ENCODE measurements around the gene HIPK3.
"Not testable (repeated sequence)": the region's sequence is repeated elsewhere in the genome, so short reads cannot be mapped to it uniquely, and the experiment has no call there.

HIPK3 gene

GRCh38 chr11:33303541-33303940 lies 46.4 kb downstream of the HIPK3 start:
- ATAC-seq (ENCODE audit: low read depth) (no peak), DNase-seq (ENCODE audit: low spot score in 2 of 2) (no peak)
- Mint-ChIP-seq H3K4me1 (peaks cover 17% of the 10 kb centered on the region), H3K27me3 (no peaks in the 10 kb centered on the region), H3K9me3 (no peaks in the 10 kb centered on the region), H3K4me3 (no peak overlapping the region), H3K36me3 (peaks cover 14% of the 10 kb centered on the region), H3K27ac (peak overlapping the region; percentile 1)

DNA sequence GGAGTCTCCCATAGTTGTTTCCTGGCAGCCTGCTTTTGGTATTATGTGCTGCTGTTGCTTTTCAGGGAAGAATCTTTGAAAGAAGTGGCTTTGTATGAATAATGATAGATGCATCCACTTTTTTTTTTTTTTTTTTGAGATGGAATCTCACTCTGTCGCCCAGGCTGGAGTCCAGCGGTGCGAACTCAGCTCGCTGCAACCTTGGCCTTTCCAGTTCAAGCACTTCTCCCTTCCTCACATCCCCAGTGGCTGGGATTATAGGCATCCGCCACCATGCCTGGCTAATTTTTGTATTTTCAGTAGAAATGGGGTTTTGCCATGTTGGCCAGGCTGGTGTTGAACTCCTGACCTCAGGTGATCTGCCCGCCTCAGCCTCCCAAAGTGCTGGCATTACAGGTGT lies 49.6 kb downstream of the HIPK3 start:
- not testable (repeated sequence) for H3K4me3 Mint-ChIP-seq; H3K27ac Mint-ChIP-seq; ATAC-seq (ENCODE audit: low read depth); DNase-seq (ENCODE audit: low spot score in 2 of 2); H3K9me3 Mint-ChIP-seq; H3K27me3 Mint-ChIP-seq
- H3K36me3 Mint-ChIP-seq = peaks cover 10% of the 10 kb centered on the region
- H3K4me1 Mint-ChIP-seq = peaks cover 24% of the 10 kb centered on the region

DNA sequence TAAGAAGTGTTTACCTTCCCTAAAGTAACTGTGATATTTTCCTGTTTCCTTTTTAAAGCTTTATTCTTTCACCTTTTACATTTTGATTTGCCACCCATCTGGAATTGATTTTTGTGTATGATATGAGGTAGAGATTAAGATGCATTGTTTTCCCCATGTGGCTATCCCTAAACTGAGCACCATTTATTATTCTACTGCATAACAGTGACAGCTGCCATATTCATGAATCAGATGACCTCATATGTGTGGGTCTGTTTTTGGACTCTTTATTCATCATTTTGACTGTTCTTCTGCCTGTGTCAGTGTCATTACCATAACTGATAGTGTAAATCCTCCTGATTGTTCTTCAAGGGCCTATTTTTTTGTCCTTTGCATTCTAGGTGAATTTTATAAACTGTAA lies 50.8 kb downstream of the HIPK3 start:
- Mint-ChIP-seq H3K36me3 (peaks cover 10% of the 10 kb centered on the region), H3K9me3 (no peaks in the 10 kb centered on the region), H3K4me3 (no peak overlapping the region), H3K27me3 (no peaks in the 10 kb centered on the region), H3K4me1 (peaks cover 22% of the 10 kb centered on the region), H3K27ac (peak overlapping the region; percentile 49)
- DNase-seq (ENCODE audit: low spot score in 2 of 2) (no peak), ATAC-seq (ENCODE audit: low read depth) (no peak)

DNA sequence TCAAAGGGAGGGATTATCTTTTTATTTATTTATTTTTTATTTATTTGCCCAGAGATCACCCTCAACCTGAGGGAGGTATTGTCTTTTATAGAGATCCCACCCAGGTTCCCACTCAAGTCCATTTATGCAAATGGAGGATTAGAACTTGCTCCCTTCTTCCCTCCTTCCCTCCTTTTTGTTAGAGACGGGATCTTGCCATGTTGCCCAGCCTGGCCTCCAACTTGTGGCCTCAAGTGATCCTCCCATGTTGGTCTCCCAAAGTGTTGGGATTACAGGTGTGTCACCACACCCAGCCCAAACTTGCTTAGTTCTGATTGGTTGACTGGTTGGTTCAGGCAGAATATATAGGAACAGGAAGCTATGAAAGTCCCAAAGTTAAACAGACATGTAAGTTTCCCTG lies 51.9 kb downstream of the HIPK3 start:
- no peak overlapping the region for H3K27ac Mint-ChIP-seq
- no peak overlapping the region for H3K4me3 Mint-ChIP-seq
- no peak for DNase-seq (ENCODE audit: low spot score in 2 of 2)

DNA sequence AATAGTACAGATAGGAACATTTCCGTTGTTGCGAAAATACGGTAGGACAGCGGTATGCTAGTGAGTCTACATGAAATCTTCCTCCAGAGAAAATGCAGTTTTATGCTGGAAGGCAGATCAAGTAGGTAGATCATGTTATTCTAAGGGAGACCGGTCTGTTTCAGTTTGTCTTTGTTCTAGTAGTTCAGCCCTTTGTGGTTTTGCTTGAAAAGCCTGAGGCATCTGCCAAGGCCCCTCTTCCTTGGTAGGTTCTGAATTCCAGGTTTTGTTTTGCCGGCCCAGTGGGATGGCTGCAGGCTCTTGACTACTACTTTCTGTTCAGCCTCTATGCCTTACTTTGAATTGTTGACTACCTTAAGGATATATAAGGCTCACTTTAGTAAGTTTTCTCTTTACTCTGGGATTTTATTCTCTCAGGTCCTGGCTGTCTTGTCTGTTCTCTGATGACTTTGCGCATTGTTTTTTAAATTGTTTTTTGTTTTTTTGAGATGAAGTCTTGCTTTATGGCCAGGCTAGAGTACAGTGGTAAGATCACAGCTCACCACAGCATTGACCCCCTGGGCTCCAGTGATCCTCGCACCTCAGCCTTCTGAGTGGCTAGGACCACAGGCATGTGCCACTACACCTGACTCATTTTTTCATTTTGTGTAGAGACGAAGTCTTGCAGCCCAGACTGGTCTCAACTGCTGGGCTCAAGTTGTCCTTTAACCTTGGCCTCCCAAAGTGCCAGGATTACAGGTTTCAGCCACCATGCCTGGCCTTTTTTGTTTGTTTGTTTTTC lies 53.7 kb downstream of the HIPK3 start:
- DNase-seq (ENCODE audit: low spot score in 2 of 2) (no peak), ATAC-seq (ENCODE audit: low read depth) (no peak)
- Mint-ChIP-seq H3K4me1 (peaks cover 22% of the 10 kb centered on the region), H3K27ac (no peak overlapping the region), H3K27me3 (no peaks in the 10 kb centered on the region), H3K36me3 (peaks cover 10% of the 10 kb centered on the region), H3K9me3 (no peaks in the 10 kb centered on the region), H3K4me3 (no peak overlapping the region)

More for the DNA sequence above, 51.9 kb downstream of the HIPK3 start:
- Mint-ChIP-seq H3K4me1 (peaks cover 19% of the 10 kb centered on the region), H3K9me3 (no peaks in the 10 kb centered on the region), H3K27me3 (no peaks in the 10 kb centered on the region), H3K36me3 (peaks cover 9% of the 10 kb centered on the region)
- ATAC-seq (ENCODE audit: low read depth) = no peak

DNA sequence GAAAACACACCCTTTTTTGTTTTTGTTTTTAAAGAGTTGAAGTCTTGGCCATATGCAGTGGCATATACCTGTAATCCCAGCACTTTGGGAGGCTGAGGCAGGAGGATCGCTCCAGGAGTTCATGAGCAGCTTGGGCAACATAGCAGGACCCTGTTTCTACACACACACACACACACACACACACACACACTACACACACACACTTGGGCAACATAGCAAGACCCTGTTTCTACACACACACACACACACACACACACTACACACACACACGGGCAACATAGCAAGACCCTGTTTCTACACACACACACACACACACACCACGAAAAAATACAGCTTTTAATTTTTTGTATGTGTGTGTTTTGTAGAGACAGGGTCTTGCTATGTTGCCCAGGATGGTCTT lies 54.5 kb downstream of the HIPK3 start:
- H3K27ac Mint-ChIP-seq = no peak overlapping the region
- H3K9me3 Mint-ChIP-seq = no peaks in the 10 kb centered on the region
- DNase-seq (ENCODE audit: low spot score in 2 of 2) (no peak), ATAC-seq (ENCODE audit: low read depth) (no peak)
- H3K4me1 Mint-ChIP-seq = peaks cover 22% of the 10 kb centered on the region
- peaks cover 10% of the 10 kb centered on the region for H3K36me3 Mint-ChIP-seq
- H3K4me3 Mint-ChIP-seq = no peak overlapping the region
- H3K27me3 Mint-ChIP-seq = no peaks in the 10 kb centered on the region

DNA sequence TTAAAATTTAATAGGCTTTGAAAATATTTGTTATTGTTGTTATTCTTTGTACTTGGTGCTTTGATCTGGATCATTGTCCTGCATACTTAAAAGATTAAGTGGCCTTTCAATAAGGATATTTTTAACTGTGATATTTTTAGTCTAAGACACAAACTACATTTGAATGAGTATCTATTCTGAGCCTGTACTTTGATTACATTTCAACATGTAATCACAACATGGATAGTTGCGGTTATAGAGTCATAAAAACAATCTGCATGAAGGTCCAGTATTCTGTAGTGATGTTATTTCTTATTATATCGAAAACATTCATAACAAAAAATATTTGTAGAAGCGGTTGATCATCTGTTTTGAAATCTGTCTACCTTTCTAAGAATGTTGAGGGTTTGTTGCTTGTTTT lies 58.6 kb downstream of the HIPK3 start:
- Mint-ChIP-seq H3K27ac (no peak overlapping the region), H3K36me3 (peaks cover 4% of the 10 kb centered on the region), H3K4me3 (no peak overlapping the region), H3K27me3 (no peaks in the 10 kb centered on the region), H3K9me3 (no peaks in the 10 kb centered on the region), H3K4me1 (peaks cover 9% of the 10 kb centered on the region)
- ATAC-seq (ENCODE audit: low read depth) = no peak
- no peak for DNase-seq (ENCODE audit: low spot score in 2 of 2)

DNA sequence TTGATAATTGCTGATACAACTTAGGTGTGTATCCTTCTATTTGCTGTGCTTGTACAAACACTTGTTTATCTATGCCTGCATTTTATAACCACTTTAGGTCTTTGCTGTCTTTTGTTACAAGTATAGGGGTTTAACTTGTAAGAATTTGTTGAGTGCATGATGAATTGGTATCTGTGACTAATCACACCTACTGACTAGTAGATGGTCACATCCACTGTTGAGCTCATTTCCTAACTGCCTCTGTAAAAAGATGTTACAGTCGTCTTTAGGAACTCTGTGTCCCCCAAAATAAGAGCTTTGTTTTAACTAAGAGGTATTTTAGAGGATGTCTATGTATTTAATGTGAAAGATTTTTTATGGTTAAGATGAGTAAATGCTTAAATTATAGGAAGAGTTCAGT lies 60.5 kb downstream of the HIPK3 start:
- no peak overlapping the region for H3K27ac Mint-ChIP-seq
- ATAC-seq (ENCODE audit: low read depth) = no peak

DNA sequence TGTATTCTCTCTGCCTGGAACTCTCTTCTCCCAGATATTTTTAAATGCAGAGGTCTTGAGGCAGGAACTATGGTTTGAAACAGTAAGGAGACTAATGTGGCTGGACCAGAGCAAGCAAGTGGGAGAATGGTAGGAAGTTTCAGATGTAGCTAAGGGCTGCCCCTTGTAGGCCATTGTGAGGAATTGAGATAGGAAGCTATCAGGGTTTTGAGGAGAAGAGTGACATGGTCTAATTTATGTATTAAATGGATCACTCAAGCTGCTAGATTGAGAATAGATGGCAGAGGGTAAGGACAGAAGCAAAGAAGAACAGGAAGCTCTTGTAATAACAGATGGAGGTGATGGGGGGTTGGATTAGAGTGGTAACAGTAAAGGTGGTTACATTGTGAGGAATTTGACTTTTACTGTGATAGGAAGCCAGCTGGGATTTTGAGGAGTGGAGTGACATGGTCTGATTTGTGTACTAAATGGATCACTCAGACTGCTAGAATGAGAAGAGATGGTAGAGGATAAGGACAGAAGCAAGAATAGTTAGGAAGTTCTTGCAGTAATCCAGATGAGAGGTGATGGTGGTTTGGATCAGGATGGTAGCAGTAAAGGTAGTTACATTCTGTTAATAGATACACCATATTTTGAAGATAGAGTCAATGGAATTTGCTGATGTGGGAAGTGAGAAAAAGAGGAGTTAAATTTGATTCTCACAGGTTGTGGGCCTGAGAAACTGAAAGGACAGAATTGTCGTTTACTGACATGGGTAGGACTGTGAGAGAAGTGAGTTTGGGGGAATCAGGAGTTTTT lies 63.0 kb downstream of the HIPK3 start:
- Mint-ChIP-seq H3K4me1 (peaks cover 4% of the 10 kb centered on the region), H3K9me3 (no peaks in the 10 kb centered on the region), H3K27ac (no peak overlapping the region), H3K36me3 (no peaks in the 10 kb centered on the region), H3K27me3 (no peaks in the 10 kb centered on the region), H3K4me3 (no peak overlapping the region)
- no peak for ATAC-seq (ENCODE audit: low read depth)
- no peak for DNase-seq (ENCODE audit: low spot score in 2 of 2)

More for the DNA sequence above, 60.5 kb downstream of the HIPK3 start:
- H3K36me3 Mint-ChIP-seq = peaks cover 2% of the 10 kb centered on the region
- H3K4me3 Mint-ChIP-seq = no peak overlapping the region
- no peaks in the 10 kb centered on the region for H3K9me3 Mint-ChIP-seq
- peaks cover 6% of the 10 kb centered on the region for H3K4me1 Mint-ChIP-seq
- H3K27me3 Mint-ChIP-seq = no peaks in the 10 kb centered on the region
- no peak for DNase-seq (ENCODE audit: low spot score in 2 of 2)

GRCh38 chr11:33320814-33321330 lies 63.7 kb downstream of the HIPK3 start:
- H3K36me3 Mint-ChIP-seq = no peaks in the 10 kb centered on the region
- no peak overlapping the region for H3K27ac Mint-ChIP-seq
- ATAC-seq (ENCODE audit: low read depth) = no peak
- H3K4me3 Mint-ChIP-seq = no peak overlapping the region
- H3K4me1 Mint-ChIP-seq = peaks cover 6% of the 10 kb centered on the region
- DNase-seq (ENCODE audit: low spot score in 2 of 2) = no peak
- H3K27me3 Mint-ChIP-seq = no peaks in the 10 kb centered on the region
- H3K9me3 Mint-ChIP-seq = no peaks in the 10 kb centered on the region

GRCh38 chr11:33321422-33321821 lies 64.2 kb downstream of the HIPK3 start:
- H3K4me3 Mint-ChIP-seq = no peak overlapping the region
- ATAC-seq (ENCODE audit: low read depth) (peak; percentile 42), DNase-seq (ENCODE audit: low spot score in 2 of 2) (no peak)
- H3K36me3 Mint-ChIP-seq = no peaks in the 10 kb centered on the region
- peaks cover 6% of the 10 kb centered on the region for H3K4me1 Mint-ChIP-seq
- no peak overlapping the region for H3K27ac Mint-ChIP-seq
- no peaks in the 10 kb centered on the region for H3K27me3 Mint-ChIP-seq
- no peaks in the 10 kb centered on the region for H3K9me3 Mint-ChIP-seq

GRCh38 chr11:33323421-33323820 lies 66.2 kb downstream of the HIPK3 start:
- Mint-ChIP-seq H3K27me3 (no peaks in the 10 kb centered on the region), H3K9me3 (no peaks in the 10 kb centered on the region), H3K4me3 (no peak overlapping the region), H3K27ac (peak overlapping the region; percentile 29), H3K4me1 (peaks cover 6% of the 10 kb centered on the region), H3K36me3 (no peaks in the 10 kb centered on the region)
- ATAC-seq (ENCODE audit: low read depth) (no peak), DNase-seq (ENCODE audit: low spot score in 2 of 2) (no peak)

DNA sequence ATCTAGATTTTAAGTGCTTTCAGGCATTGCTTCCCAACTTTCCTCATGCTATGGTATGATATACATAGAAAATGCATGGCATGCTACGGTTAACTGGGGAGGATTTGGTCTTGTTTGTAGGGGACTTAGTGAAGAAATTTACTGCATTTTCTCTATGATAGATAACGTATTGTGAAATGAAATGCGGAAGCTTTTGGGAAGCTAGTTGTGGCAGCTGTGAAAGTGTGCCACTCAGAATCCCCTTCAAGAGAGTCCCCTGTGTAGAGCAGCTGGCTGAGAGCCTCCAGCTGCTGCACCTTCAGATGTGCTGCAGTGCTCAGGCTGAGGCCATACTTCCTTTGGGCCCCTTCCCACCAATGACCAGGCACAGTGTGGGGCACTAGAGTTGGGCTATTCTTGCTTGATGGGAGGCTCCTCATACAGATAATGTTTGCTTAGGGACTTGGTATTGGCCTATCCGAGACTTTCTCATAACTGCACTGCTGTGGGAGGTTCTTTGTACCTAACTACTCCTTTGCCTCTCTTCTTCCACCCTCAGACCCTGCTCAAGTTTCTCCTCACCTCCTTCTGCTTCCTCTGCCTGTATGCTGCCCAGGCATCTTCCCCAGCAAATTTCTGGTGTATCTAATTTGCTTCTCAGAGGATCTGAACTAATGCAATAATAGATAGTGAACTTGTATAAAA lies 67.3 kb downstream of the HIPK3 start:
- DNase-seq (ENCODE audit: low spot score in 2 of 2) (no peak), ATAC-seq (ENCODE audit: low read depth) (no peak)
- no peak overlapping the region for H3K27ac Mint-ChIP-seq
- no peak overlapping the region for H3K4me3 Mint-ChIP-seq
- H3K4me1 Mint-ChIP-seq = peaks cover 6% of the 10 kb centered on the region
- H3K36me3 Mint-ChIP-seq = no peaks in the 10 kb centered on the region
- no peaks in the 10 kb centered on the region for H3K9me3 Mint-ChIP-seq
- no peaks in the 10 kb centered on the region for H3K27me3 Mint-ChIP-seq

DNA sequence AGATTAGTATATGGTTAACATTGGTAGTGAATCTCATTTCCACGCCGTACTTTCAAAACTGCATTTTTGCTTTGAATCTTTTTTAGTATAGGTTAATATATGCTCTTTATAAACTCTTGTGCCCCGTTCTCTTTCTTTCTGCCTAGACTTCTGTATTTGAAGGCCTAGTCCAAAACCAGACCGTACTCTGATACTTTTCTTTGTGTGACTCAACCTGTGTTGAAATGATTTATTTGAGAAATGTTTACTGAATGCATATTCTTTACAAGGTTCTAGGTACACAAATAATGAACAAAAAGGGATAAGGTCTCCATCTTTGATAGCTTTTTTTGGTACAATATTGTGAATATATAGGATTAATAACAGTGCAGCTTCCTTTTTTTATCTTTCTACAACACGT lies 68.3 kb downstream of the HIPK3 start:
- Mint-ChIP-seq H3K36me3 (no peaks in the 10 kb centered on the region), H3K27ac (no peak overlapping the region), H3K4me1 (peaks cover 9% of the 10 kb centered on the region), H3K9me3 (no peaks in the 10 kb centered on the region), H3K4me3 (no peak overlapping the region), H3K27me3 (no peaks in the 10 kb centered on the region)
- DNase-seq (ENCODE audit: low spot score in 2 of 2) (no peak), ATAC-seq (ENCODE audit: low read depth) (no peak)

All from memory B cell (primary cell).